ENCODE measurements around the gene CILP. TPM values are rescaled to one million over a fixed set of nuclear protein-coding genes. Genes with fewer than 3 reads are reported as not detected.
"Not testable (repeated sequence)": the region's sequence is repeated elsewhere in the genome, so short reads cannot be mapped to it uniquely, and the experiment has no call there.

Gene CILP
- total RNA-seq, 1 donor from 2014 or later: not detected

- no peaks in the 10 kb centered on the region for H3K27me3 Mint-ChIP-seq (ENCODE audit: unreplicated experiment)
- no peaks in the 10 kb centered on the region for H3K36me3 Mint-ChIP-seq (ENCODE audit: low read depth, unreplicated experiment)
- TF ChIP-seq, protein P1, sequence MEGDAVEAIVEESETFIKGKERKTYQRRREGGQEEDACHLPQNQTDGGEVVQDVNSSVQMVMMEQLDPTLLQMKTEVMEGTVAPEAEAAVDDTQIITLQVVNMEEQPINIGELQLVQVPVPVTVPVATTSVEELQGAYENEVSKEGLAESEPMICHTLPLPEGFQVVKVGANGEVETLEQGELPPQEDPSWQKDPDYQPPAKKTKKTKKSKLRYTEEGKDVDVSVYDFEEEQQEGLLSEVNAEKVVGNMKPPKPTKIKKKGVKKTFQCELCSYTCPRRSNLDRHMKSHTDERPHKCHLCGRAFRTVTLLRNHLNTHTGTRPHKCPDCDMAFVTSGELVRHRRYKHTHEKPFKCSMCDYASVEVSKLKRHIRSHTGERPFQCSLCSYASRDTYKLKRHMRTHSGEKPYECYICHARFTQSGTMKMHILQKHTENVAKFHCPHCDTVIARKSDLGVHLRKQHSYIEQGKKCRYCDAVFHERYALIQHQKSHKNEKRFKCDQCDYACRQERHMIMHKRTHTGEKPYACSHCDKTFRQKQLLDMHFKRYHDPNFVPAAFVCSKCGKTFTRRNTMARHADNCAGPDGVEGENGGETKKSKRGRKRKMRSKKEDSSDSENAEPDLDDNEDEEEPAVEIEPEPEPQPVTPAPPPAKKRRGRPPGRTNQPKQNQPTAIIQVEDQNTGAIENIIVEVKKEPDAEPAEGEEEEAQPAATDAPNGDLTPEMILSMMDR (IDR thresholded peaks at IDR 0.05; ENCODE audit: unreplicated experiment): no peak
- H3K4me3 Mint-ChIP-seq (ENCODE audit: unreplicated experiment): no peak overlapping the region
- H3K9me3 Mint-ChIP-seq (ENCODE audit: unreplicated experiment): no peaks in the 10 kb centered on the region
- no peak for DNase-seq (ENCODE audit: low spot score)
- H3K27ac Mint-ChIP-seq (ENCODE audit: unreplicated experiment): no peak overlapping the region
- no peaks in the 10 kb centered on the region for H3K4me1 Mint-ChIP-seq (ENCODE audit: unreplicated experiment)
Observed at GRCh38 chr15:65233696-65234095, 22.4 kb upstream of the CILP start.

- Mint-ChIP-seq H3K9me3 (ENCODE audit: unreplicated experiment) (no peaks in the 10 kb centered on the region), H3K4me1 (ENCODE audit: unreplicated experiment) (no peaks in the 10 kb centered on the region), H3K27me3 (ENCODE audit: unreplicated experiment) (peaks cover 2% of the 10 kb centered on the region), H3K4me3 (ENCODE audit: unreplicated experiment) (no peak overlapping the region), H3K36me3 (ENCODE audit: low read depth, unreplicated experiment) (no peaks in the 10 kb centered on the region), H3K27ac (ENCODE audit: unreplicated experiment) (no peak overlapping the region)
- TF ChIP-seq, protein P1 (IDR thresholded peaks at IDR 0.05; ENCODE audit: unreplicated experiment): no peak
- no peak for DNase-seq (ENCODE audit: low spot score)
Observed at GRCh38 chr15:65232520-65232919, 21.2 kb upstream of the CILP start.

GRCh38 chr15:65231306-65231705, 20.0 kb upstream of the CILP start:
- no peaks in the 10 kb centered on the region for H3K9me3 Mint-ChIP-seq (ENCODE audit: unreplicated experiment)
- no peak overlapping the region for H3K27ac Mint-ChIP-seq (ENCODE audit: unreplicated experiment)
- H3K27me3 Mint-ChIP-seq (ENCODE audit: unreplicated experiment): peaks cover 2% of the 10 kb centered on the region
- no peaks in the 10 kb centered on the region for H3K36me3 Mint-ChIP-seq (ENCODE audit: low read depth, unreplicated experiment)
- no peak for DNase-seq (ENCODE audit: low spot score)
- no peak overlapping the region for H3K4me3 Mint-ChIP-seq (ENCODE audit: unreplicated experiment)
- TF ChIP-seq, protein P1 (IDR thresholded peaks at IDR 0.05; ENCODE audit: unreplicated experiment): no peak
- no peaks in the 10 kb centered on the region for H3K4me1 Mint-ChIP-seq (ENCODE audit: unreplicated experiment)

DNA sequence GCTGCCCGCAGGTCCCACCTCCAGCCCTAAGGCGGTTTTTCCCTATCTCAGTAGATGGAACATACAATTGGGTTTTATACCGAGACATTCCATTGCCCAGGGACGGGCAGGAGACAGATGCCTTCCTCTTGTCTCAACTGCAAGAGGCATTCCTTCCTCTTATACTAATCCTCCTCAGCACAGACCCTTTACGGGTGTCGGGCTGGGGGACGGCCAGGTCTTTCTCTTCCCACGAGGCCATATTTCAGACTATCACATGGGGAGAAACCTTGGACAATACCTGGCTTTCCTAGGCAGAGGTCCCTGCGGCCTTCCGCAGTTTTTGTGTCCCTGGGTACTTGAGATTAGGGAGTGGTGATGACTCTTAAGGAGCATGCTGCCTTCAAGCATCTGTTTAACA, 15.6 kb upstream of the CILP start:
- not testable (repeated sequence) for H3K36me3 Mint-ChIP-seq (ENCODE audit: low read depth, unreplicated experiment); DNase-seq (ENCODE audit: low spot score); H3K4me3 Mint-ChIP-seq (ENCODE audit: unreplicated experiment); H3K27ac Mint-ChIP-seq (ENCODE audit: unreplicated experiment); H3K4me1 Mint-ChIP-seq (ENCODE audit: unreplicated experiment); H3K27me3 Mint-ChIP-seq (ENCODE audit: unreplicated experiment); H3K9me3 Mint-ChIP-seq (ENCODE audit: unreplicated experiment)

GRCh38 chr15:65226221-65226620, 14.9 kb upstream of the CILP start:
- no peak for DNase-seq (ENCODE audit: low spot score)
- TF ChIP-seq, protein P1 (IDR thresholded peaks at IDR 0.05; ENCODE audit: unreplicated experiment): no peak
- no peak overlapping the region for H3K27ac Mint-ChIP-seq (ENCODE audit: unreplicated experiment)
- H3K27me3 Mint-ChIP-seq (ENCODE audit: unreplicated experiment): peaks cover 5% of the 10 kb centered on the region
- H3K4me3 Mint-ChIP-seq (ENCODE audit: unreplicated experiment): no peak overlapping the region
- no peaks in the 10 kb centered on the region for H3K36me3 Mint-ChIP-seq (ENCODE audit: low read depth, unreplicated experiment)
- H3K9me3 Mint-ChIP-seq (ENCODE audit: unreplicated experiment): no peaks in the 10 kb centered on the region
- H3K4me1 Mint-ChIP-seq (ENCODE audit: unreplicated experiment): no peaks in the 10 kb centered on the region

- no peak overlapping the region for H3K27ac Mint-ChIP-seq (ENCODE audit: unreplicated experiment)
Observed at GRCh38 chr15:65223996-65224395, 12.7 kb upstream of the CILP start.

More at GRCh38 chr15:65223996-65224395, 12.7 kb upstream of the CILP start:
- no peaks in the 10 kb centered on the region for H3K4me1 Mint-ChIP-seq (ENCODE audit: unreplicated experiment)
- no peak overlapping the region for H3K4me3 Mint-ChIP-seq (ENCODE audit: unreplicated experiment)
- no peaks in the 10 kb centered on the region for H3K9me3 Mint-ChIP-seq (ENCODE audit: unreplicated experiment)
- peaks cover 7% of the 10 kb centered on the region for H3K27me3 Mint-ChIP-seq (ENCODE audit: unreplicated experiment)
- no peaks in the 10 kb centered on the region for H3K36me3 Mint-ChIP-seq (ENCODE audit: low read depth, unreplicated experiment)
- no peak for DNase-seq (ENCODE audit: low spot score)
- TF ChIP-seq, protein P1 (IDR thresholded peaks at IDR 0.05; ENCODE audit: unreplicated experiment): no peak

Data from endothelial cell (in vitro differentiated cells).